IMR-90 (cell line): ENCODE results near the gene RPL14. TPM values are rescaled to one million over a fixed set of nuclear protein-coding genes. Genes with fewer than 3 reads are reported as not detected.

Experiments
- ATAC-seq: fragments of 200-7000 bp; cut with Tn5 transposase; 2 replicates; pipeline ENCODE4 v1.9.1; 2020; ENCODE audit warnings: low read depth, mild to moderate bottlenecking, moderate library complexity
- BruUV-seq: library from RNA; stranded (reverse); fragments of 400-500 nt; replicated peaks from 2 replicates; lab custom pipeline; 2021; lab: Mats Ljungman, UMichigan
- CTCF ChIA-PET: fragments of 300-600 bp; formaldehyde crosslinking; extraction: SDS; loops from one replicate; lab custom pipeline; 2021; ENCODE audit warnings: antibody characterized with exemption; lab: Yijun Ruan, JAX
- POLR2A ChIA-PET: fragments of 300-600 bp; sonication (Branson Sonifier 250); formaldehyde crosslinking; loops from one replicate; lab custom pipeline; 2022; ENCODE audit warnings: antibody characterized with exemption; ENCODE audit not compliant: unreplicated experiment; lab: Charles Lee
- DNase-seq: peaks from one replicate; pipeline ENCODE4 v3.0.0; 2013
- H2AFZ ChIP-seq: replicated peaks from 2 replicates; pipeline ENCODE3; 2013; ENCODE audit warnings: low read length, mild to moderate bottlenecking; ENCODE audit not compliant: poor library complexity
- H2AK5ac ChIP-seq: 2 replicates; pipeline ENCODE4 v1.6.1; 2013; ENCODE audit warnings: low read depth, low read length, inconsistent platforms
- H2AK9ac ChIP-seq: replicated peaks from 2 replicates; pipeline ENCODE3; 2013; ENCODE audit warnings: mild to moderate bottlenecking, low read depth, low read length, moderate library complexity; ENCODE audit not compliant: poor library complexity
- H2BK120ac ChIP-seq: 2 replicates; pipeline ENCODE4 v1.6.1; 2013; ENCODE audit warnings: low read depth, low read length, inconsistent platforms
- H2BK15ac ChIP-seq: 3 replicates; pipeline ENCODE4 v1.6.1; 2013; ENCODE audit warnings: low read depth, low read length, inconsistent platforms
- H2BK20ac ChIP-seq: 2 replicates; pipeline ENCODE4 v1.6.1; 2013; ENCODE audit warnings: low read depth, mild to moderate bottlenecking, inconsistent platforms, low read length, moderate library complexity
- H2BK5ac ChIP-seq: 2 replicates; pipeline ENCODE4 v1.6.1; 2013; ENCODE audit warnings: mild to moderate bottlenecking, low read depth, low read length, inconsistent platforms; ENCODE audit not compliant: poor library complexity, severe bottlenecking
- H3K14ac ChIP-seq: replicated peaks from 2 replicates; pipeline ENCODE4 v1.6.1; 2013; ENCODE audit warnings: low read depth, low read length, inconsistent platforms
- H3K18ac ChIP-seq: 2 replicates; pipeline ENCODE4 v1.6.1; 2013; ENCODE audit warnings: low read depth, low read length, control low read depth
- H3K23ac ChIP-seq: 2 replicates; pipeline ENCODE4 v1.6.1; 2013; ENCODE audit warnings: low read depth, low read length, inconsistent platforms
- H3K27ac ChIP-seq: 2 replicates; pipeline ENCODE4 v1.5.1; 2013; ENCODE audit warnings: mild to moderate bottlenecking, control low read depth, low read length; ENCODE audit not compliant: insufficient read depth
- H3K27me3 ChIP-seq: 2 replicates; pipeline ENCODE4 v1.6.1; 2013; ENCODE audit warnings: low read length; ENCODE audit not compliant: control insufficient read depth, insufficient read depth
- H3K36me3 ChIP-seq: 2 replicates; pipeline ENCODE4 v1.6.1; 2013; ENCODE audit warnings: low read length, mixed read lengths; ENCODE audit not compliant: control insufficient read depth, insufficient read depth
- H3K4ac ChIP-seq: 2 replicates; pipeline ENCODE4 v1.6.1; 2013; ENCODE audit warnings: low read depth, low read length, inconsistent platforms
- H3K4me1 ChIP-seq: 2 replicates; pipeline ENCODE4 v1.6.1; 2013; ENCODE audit warnings: low read length, mixed read lengths; ENCODE audit not compliant: control insufficient read depth, insufficient read depth
- H3K4me2 ChIP-seq: 2 replicates; pipeline ENCODE4 v1.6.1; 2013; ENCODE audit warnings: low read depth, mild to moderate bottlenecking, control low read depth, low read length, moderate library complexity
- H3K4me3 ChIP-seq: 2 replicates; pipeline ENCODE4 v1.5.1; 2013; ENCODE audit warnings: low read depth, mild to moderate bottlenecking, control low read depth, low read length, moderate library complexity; ENCODE audit not compliant: insufficient read depth
- H3K56ac ChIP-seq: 2 replicates; pipeline ENCODE4 v1.6.1; 2013; ENCODE audit warnings: low read length, inconsistent platforms; ENCODE audit not compliant: insufficient read depth; ENCODE audit errors: extremely low read depth
- H3K79me1 ChIP-seq, 2 experiments: 2 replicates each; pipeline ENCODE4 v1.6.1; 2013; ENCODE audit warnings: low read length in 2 of 2, inconsistent platforms in 1 of 2, low read depth in 1 of 2
- H3K9ac ChIP-seq: 2 replicates; pipeline ENCODE4 v1.6.1; 2013; ENCODE audit warnings: low read depth, low read length, control low read depth
- H3K9me1 ChIP-seq: 2 replicates; pipeline ENCODE4 v1.6.1; 2013; ENCODE audit warnings: low read length, inconsistent platforms; ENCODE audit not compliant: insufficient read depth
- H3K9me3 ChIP-seq: 2 replicates; pipeline ENCODE4 v1.6.1; 2013; ENCODE audit warnings: low read length; ENCODE audit not compliant: control insufficient read depth, insufficient read depth
- H4K20me1 ChIP-seq: 2 replicates; pipeline ENCODE4 v1.6.1; 2013; ENCODE audit warnings: low read length, inconsistent platforms; ENCODE audit not compliant: insufficient read depth
- H4K5ac ChIP-seq: 2 replicates; pipeline ENCODE4 v1.6.1; 2013; ENCODE audit warnings: mild to moderate bottlenecking, low read depth, low read length, control low read depth
- H4K8ac ChIP-seq, 2 experiments: 2 replicates each; pipeline ENCODE4 v1.6.1; 2013; ENCODE audit warnings: low read depth in 2 of 2, low read length in 2 of 2, control low read depth in 1 of 2, inconsistent platforms in 1 of 2
- H4K91ac ChIP-seq: 2 replicates; pipeline ENCODE4 v1.6.1; 2013; ENCODE audit warnings: low read depth, low read length, inconsistent platforms; ENCODE audit not compliant: insufficient read depth
- CEBPB ChIP-seq: IDR thresholded peaks from 2 replicates; pipeline ENCODE4 v1.6.1; 2012; ENCODE audit warnings: low read depth, low read length, improper control_type of control experiment
- POLR2A ChIP-seq: IDR thresholded peaks from 2 replicates; pipeline ENCODE4 v1.6.1; 2012; ENCODE audit warnings: mild to moderate bottlenecking, low read depth, low read length
- SMC3 ChIP-seq: fragments of 150-350 bp; IDR thresholded peaks from 2 replicates; pipeline ENCODE4 v1.6.1; 2016; ENCODE audit warnings: low read depth, mild to moderate bottlenecking, antibody characterized with exemption, low read length, moderate library complexity
- WGBS, 2 experiments: methylation state at CpG; one replicate each; pipeline versions ENCODE4 v1.1.5 to v1.1.7; 2013; ENCODE audit warnings: missing lambda C conversion rate in 2 of 2; ENCODE audit not compliant: insufficient read length in 1 of 2; ENCODE audit errors: extremely low coverage in 2 of 2; 5-methylcytosine and 5-hydroxymethylcytosine counted together
- dilution Hi-C: fragments of 300-500 bp; cut with HindIII; formaldehyde crosslinking; loops from one replicate; pipeline ENCODE4 v1.14.3; 2018; ENCODE audit warnings: low sequenced_read_pairs; ENCODE audit not compliant: unreplicated experiment
- in situ Hi-C: fragments of 300-500 bp; cut with MboI; formaldehyde crosslinking; loops from 3 replicates; pipeline ENCODE4 v1.14.3; 2019; ENCODE audit warnings: low sequenced_read_pairs, inconsistent platforms, mixed read lengths
- intact Hi-C: fragments of 100-400 bp; cut with micrococcal nuclease; formaldehyde crosslinking; loops from 2 replicates; pipeline ENCODE4 v1.10.0; 2022
- polyA plus RNA-seq, 3 experiments: library from polyadenylated mRNA; depleted of rRNA; stranded (reverse); fragments of >200 nt; gene quantifications; 2 replicates each; pipeline ENCODE4 v1.2.3, GENCODE V29; 2012; ENCODE audit warnings: low replicate concordance in 1 of 3
- total RNA-seq: library from RNA; depleted of rRNA; stranded (reverse); fragments of >200 nt; gene quantifications from 2 replicates; pipeline ENCODE4 v1.2.3, GENCODE V29; 2012
- TF ChIP-seq, protein P1 (sequence below): conservative IDR thresholded peaks from 2 replicates; pipeline ENCODE4 v1.5.1; 2012; ENCODE audit warnings: mild to moderate bottlenecking, low read depth, low read length, improper control_type of control experiment

The RPL14 gene
- total and polyA plus RNA-seq, 2 of the 4 experiments (the other 2 are of a cell fraction), result 142 to 492 TPM

DNA sequence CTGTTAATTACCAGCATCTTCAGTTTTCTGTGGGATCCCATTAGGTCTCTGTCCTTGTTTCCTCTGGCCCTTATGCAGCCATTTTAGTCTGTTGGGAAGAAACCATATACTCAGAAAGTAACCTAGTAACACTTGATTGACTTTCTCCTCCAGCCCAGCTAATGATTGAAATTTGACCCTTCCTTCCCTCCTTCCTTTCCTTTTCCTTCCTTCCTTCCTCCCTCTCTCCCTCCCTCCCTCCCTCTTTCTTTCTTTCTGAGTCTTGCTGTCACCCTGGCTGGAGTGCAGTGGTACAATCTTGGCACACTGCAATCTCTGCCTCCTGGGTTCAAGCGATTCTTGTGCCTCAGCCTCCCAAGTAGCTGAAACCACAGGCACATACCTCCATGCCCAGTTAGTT is 42.8 kb downstream of the RPL14 start:
- H2AK9ac ChIP-seq, result no peak overlapping the region
- no peak overlapping the region for H2BK5ac ChIP-seq
- no peak overlapping the region for H3K14ac ChIP-seq
- in situ Hi-C loops (no loop called here), dilution Hi-C loops (no loop called here), intact Hi-C loops (no loop called here)
- ATAC-seq, result no peak
- WGBS, 2 experiments, result no CpG with 5 or more reads among the region's 1 CpG
- H3K79me1 ChIP-seq, result no peaks in the 10 kb centered on the region
- H3K18ac ChIP-seq, result no peak overlapping the region
- H4K8ac ChIP-seq, result no peak overlapping the region
- DNase-seq, result no peak
- H3K27me3 ChIP-seq, result no peaks in the 10 kb centered on the region
- H4K20me1 ChIP-seq, result no peaks in the 10 kb centered on the region
- no peak overlapping the region for H4K91ac ChIP-seq
- POLR2A ChIA-PET, result no interaction called here
- no peak overlapping the region for H2BK120ac ChIP-seq
- H3K36me3 ChIP-seq, result no peaks in the 10 kb centered on the region
- H4K5ac ChIP-seq, result no peak overlapping the region
- no peak overlapping the region for H2BK20ac ChIP-seq
- no TSS peak for BruUV-seq
- H3K27ac ChIP-seq, result no peak overlapping the region
- no peak overlapping the region for H2AK5ac ChIP-seq
- H3K4ac ChIP-seq, result no peak overlapping the region
- no peak overlapping the region for H2BK15ac ChIP-seq
- H3K4me2 ChIP-seq, result no peak overlapping the region
- CTCF ChIA-PET, result no interaction called here
- H3K4me3 ChIP-seq, result no peak overlapping the region
- no peak overlapping the region for H2AFZ ChIP-seq
- H3K56ac ChIP-seq, result no peak overlapping the region
- H3K4me1 ChIP-seq, result peaks cover 3% of the 10 kb centered on the region
- H3K9ac ChIP-seq, result no peak overlapping the region
- TF ChIP-seq, protein P1, sequence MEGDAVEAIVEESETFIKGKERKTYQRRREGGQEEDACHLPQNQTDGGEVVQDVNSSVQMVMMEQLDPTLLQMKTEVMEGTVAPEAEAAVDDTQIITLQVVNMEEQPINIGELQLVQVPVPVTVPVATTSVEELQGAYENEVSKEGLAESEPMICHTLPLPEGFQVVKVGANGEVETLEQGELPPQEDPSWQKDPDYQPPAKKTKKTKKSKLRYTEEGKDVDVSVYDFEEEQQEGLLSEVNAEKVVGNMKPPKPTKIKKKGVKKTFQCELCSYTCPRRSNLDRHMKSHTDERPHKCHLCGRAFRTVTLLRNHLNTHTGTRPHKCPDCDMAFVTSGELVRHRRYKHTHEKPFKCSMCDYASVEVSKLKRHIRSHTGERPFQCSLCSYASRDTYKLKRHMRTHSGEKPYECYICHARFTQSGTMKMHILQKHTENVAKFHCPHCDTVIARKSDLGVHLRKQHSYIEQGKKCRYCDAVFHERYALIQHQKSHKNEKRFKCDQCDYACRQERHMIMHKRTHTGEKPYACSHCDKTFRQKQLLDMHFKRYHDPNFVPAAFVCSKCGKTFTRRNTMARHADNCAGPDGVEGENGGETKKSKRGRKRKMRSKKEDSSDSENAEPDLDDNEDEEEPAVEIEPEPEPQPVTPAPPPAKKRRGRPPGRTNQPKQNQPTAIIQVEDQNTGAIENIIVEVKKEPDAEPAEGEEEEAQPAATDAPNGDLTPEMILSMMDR, result no peak
- no peak for TF ChIP-seq CEBPB
- no peak for TF ChIP-seq SMC3
- no peak for TF ChIP-seq POLR2A
- no peaks in the 10 kb centered on the region for H3K9me3 ChIP-seq
- no peak overlapping the region for H3K23ac ChIP-seq
- H3K9me1 ChIP-seq, result peaks cover 3% of the 10 kb centered on the region; the same call in 1 of the 2 replicates
